Measurements from ENCODE around the gene DLGAP1. TPM values are rescaled to one million over a fixed set of nuclear protein-coding genes. Genes with fewer than 3 reads are reported as not detected.

DLGAP1 gene
- total RNA-seq, 1 experiment from 2014 or later, result 0.07 TPM

DNA sequence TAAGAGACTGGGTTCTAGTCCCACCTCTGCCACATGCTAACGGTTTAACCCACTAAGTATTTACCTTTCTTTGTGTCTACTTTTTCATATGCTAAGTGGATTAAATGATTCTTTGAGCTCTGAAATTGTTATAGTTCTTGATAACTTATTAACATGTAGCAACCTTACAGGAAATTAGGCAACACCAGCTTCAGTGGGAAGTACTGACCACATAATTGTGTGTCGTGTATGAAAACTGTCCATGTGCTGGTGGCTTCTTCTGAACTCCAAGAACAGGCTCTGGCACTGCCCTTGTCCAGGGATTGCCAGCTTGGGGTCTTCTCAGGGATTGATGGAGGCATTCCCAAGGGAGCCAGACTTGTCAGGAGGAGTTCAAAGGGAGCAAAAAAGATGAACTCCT, 577.4 kb downstream of the DLGAP1 start:
- H3K27me3 ChIP-seq (replicated peaks; ENCODE audit: control insufficient read depth, insufficient read depth, low read length), result no peaks in the 10 kb centered on the region

DNA sequence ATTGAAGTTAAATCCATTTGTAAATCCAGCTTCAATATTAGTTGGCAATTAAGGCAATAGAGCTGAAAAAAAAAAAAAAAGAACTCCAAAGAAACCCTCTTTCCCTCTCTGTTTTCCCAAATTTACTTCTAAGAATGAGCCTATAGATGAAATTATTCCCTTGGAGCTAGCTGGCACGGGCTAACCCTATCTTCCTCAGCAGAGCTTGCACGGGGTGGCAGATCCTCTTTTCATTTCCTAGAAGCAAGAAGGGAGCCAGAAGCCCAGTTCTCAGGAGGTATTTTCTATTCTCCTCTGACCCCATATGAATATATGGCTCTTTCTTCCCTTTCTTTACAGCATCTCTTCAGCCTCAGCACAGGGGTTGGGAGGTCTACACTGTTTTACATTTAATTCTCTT, 579.1 kb downstream of the DLGAP1 start:
- no peak for TF ChIP-seq CTCF (IDR thresholded peaks at IDR 0.05; ENCODE audit: insufficient read depth in 1 of 2, low read depth in 1 of 2, low read length in 1 of 2, severe bottlenecking in 1 of 2, unreplicated experiment in 1 of 2)
- Mint-ChIP-seq H3K4me1 (ENCODE audit: low read depth, unreplicated experiment) (peaks cover 7% of the 10 kb centered on the region), H3K9me3 (ENCODE audit: unreplicated experiment) (no peaks in the 10 kb centered on the region), H3K27me3 (ENCODE audit: insufficient read depth, unreplicated experiment) (peaks cover 33% of the 10 kb centered on the region), H3K27ac (ENCODE audit: unreplicated experiment) (no peak overlapping the region), H3K36me3 (ENCODE audit: insufficient read depth, unreplicated experiment) (no peaks in the 10 kb centered on the region), H3K4me3 (ENCODE audit: unreplicated experiment) (no peak overlapping the region)
- Histone ChIP-seq H3K36me3 (ENCODE audit: control insufficient read depth, insufficient read depth, low read length) (no peaks in the 10 kb centered on the region), H3K9me3 (no peaks in the 10 kb centered on the region), H3K27me3 (replicated peaks; ENCODE audit: control insufficient read depth, insufficient read depth, low read length) (no peaks in the 10 kb centered on the region), H3K4me1 (no peaks in the 10 kb centered on the region), H3K4me3 (ENCODE audit: low read depth, low read length) (no peak overlapping the region)
- no TSS peak for BruUV-seq (replicated peaks)
- intact Hi-C loops (cut with micrococcal nuclease; ENCODE audit: unreplicated experiment), result no loop called here
- ChIA-PET POLR2A (no interaction called here), CTCF (interaction anchor here (0.9 kb wide), 1 partner anchor 9 kb away, joined by 4 read pairs; no protein-coding TSS in a partner anchor)
- no peak for DNase-seq

More for the DNA sequence above, 577.4 kb downstream of the DLGAP1 start:
- TF ChIP-seq CTCF (IDR thresholded peaks at IDR 0.05; ENCODE audit: insufficient read depth in 1 of 2, low read depth in 1 of 2, low read length in 1 of 2, severe bottlenecking in 1 of 2, unreplicated experiment in 1 of 2), result no peak
- no peaks in the 10 kb centered on the region for H3K9me3 ChIP-seq
- no TSS peak for BruUV-seq (replicated peaks)
- H3K9me3 Mint-ChIP-seq (ENCODE audit: unreplicated experiment), result no peaks in the 10 kb centered on the region
- DNase-seq, result no peak
- intact Hi-C loops (cut with micrococcal nuclease; ENCODE audit: unreplicated experiment), result no loop called here
- no peak overlapping the region for H3K4me3 Mint-ChIP-seq (ENCODE audit: unreplicated experiment)
- peaks cover 7% of the 10 kb centered on the region for H3K4me1 Mint-ChIP-seq (ENCODE audit: low read depth, unreplicated experiment)
- no peak overlapping the region for H3K4me3 ChIP-seq (ENCODE audit: low read depth, low read length)
- no peaks in the 10 kb centered on the region for H3K36me3 Mint-ChIP-seq (ENCODE audit: insufficient read depth, unreplicated experiment)
- ChIA-PET POLR2A (no interaction called here), CTCF (no interaction called here)
- H3K27me3 Mint-ChIP-seq (ENCODE audit: insufficient read depth, unreplicated experiment), result peaks cover 24% of the 10 kb centered on the region
- no peak overlapping the region for H3K27ac Mint-ChIP-seq (ENCODE audit: unreplicated experiment)
- no peaks in the 10 kb centered on the region for H3K36me3 ChIP-seq (ENCODE audit: control insufficient read depth, insufficient read depth, low read length)
- H3K4me1 ChIP-seq, result no peaks in the 10 kb centered on the region

DNA sequence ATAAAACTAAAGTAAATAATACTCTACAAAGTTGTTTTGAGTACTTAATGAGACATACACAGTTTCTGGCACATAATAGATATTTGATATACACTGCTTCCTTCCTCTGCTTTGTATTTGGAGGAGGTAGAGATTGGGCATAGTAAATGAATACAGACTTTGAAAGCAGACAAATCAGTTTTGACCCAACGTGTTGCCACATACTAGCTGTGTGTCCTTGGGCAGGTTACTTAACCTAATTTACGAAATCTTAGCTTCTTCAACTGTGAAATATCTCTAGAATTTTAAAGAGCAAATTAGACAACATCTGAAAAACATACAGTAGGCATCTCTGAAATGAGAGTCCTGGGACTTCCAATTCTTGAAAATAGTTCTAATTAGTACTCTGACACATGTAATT, 579.7 kb downstream of the DLGAP1 start:
- no peak overlapping the region for H3K4me3 ChIP-seq (ENCODE audit: low read depth, low read length)
- H3K36me3 ChIP-seq (ENCODE audit: control insufficient read depth, insufficient read depth, low read length), result no peaks in the 10 kb centered on the region
- intact Hi-C loops (cut with micrococcal nuclease; ENCODE audit: unreplicated experiment), result no loop called here
- ChIA-PET CTCF (no interaction called here), POLR2A (no interaction called here)
- no peaks in the 10 kb centered on the region for H3K9me3 ChIP-seq
- H3K4me1 ChIP-seq, result no peaks in the 10 kb centered on the region
- no peaks in the 10 kb centered on the region for H3K9me3 Mint-ChIP-seq (ENCODE audit: unreplicated experiment)
- no peaks in the 10 kb centered on the region for H3K27me3 ChIP-seq (replicated peaks; ENCODE audit: control insufficient read depth, insufficient read depth, low read length)
- no peak for TF ChIP-seq CTCF (IDR thresholded peaks at IDR 0.05; ENCODE audit: insufficient read depth in 1 of 2, low read depth in 1 of 2, low read length in 1 of 2, severe bottlenecking in 1 of 2, unreplicated experiment in 1 of 2)
- BruUV-seq (replicated peaks), result no TSS peak
- no peak overlapping the region for H3K4me3 Mint-ChIP-seq (ENCODE audit: unreplicated experiment)
- no peaks in the 10 kb centered on the region for H3K36me3 Mint-ChIP-seq (ENCODE audit: insufficient read depth, unreplicated experiment)
- H3K27ac Mint-ChIP-seq (ENCODE audit: unreplicated experiment), result no peak overlapping the region
- H3K27me3 Mint-ChIP-seq (ENCODE audit: insufficient read depth, unreplicated experiment), result peaks cover 38% of the 10 kb centered on the region
- no peak for DNase-seq
- peaks cover 7% of the 10 kb centered on the region for H3K4me1 Mint-ChIP-seq (ENCODE audit: low read depth, unreplicated experiment)

Measured in Caco-2 (cell line).